AG04450 (cell line): ENCODE data around the gene HDDC2. TPM values are rescaled to one million over a fixed set of nuclear protein-coding genes. Genes with fewer than 3 reads are reported as not detected.

ENCODE experiments used
- CTCF ChIA-PET: fragments of 300-600, 350-600 bp; formaldehyde crosslinking; extraction: SDS; loops from one replicate; lab custom pipeline; 2022; ENCODE audit warnings: antibody characterized with exemption, inconsistent platforms; lab: Charles Lee
- POLR2A ChIA-PET: fragments of 350-600 bp; formaldehyde crosslinking; extraction: SDS; loops from one replicate; lab custom pipeline; 2021; ENCODE audit warnings: antibody characterized with exemption, inconsistent platforms; lab: Yijun Ruan, JAX
- DNase-seq: peaks from one replicate; pipeline ENCODE4 v3.0.0-alpha.2; 2011; ENCODE audit warnings: low read depth, low spot score
- H3K27ac ChIP-seq: one replicate; pipeline ENCODE4 v1.5.1; 2012; ENCODE audit warnings: low read depth, low read length, control low read depth
- H3K27me3 ChIP-seq: one replicate; pipeline ENCODE4 v1.6.0; 2012; ENCODE audit warnings: low read length; ENCODE audit not compliant: control insufficient read depth, insufficient read depth
- H3K4me3 ChIP-seq: 2 replicates; pipeline ENCODE4 v1.5.1; 2011; ENCODE audit warnings: mild to moderate bottlenecking, low read depth, low read length, control low read depth
- H3K9me3 ChIP-seq: 2 replicates; pipeline ENCODE4 v1.5.1; 2012; ENCODE audit warnings: low read length; ENCODE audit not compliant: control insufficient read depth, insufficient read depth
- CTCF ChIP-seq: IDR thresholded peaks from 2 replicates; pipeline ENCODE4 v1.5.1; 2011; ENCODE audit warnings: low read depth, low read length, control low read depth, inconsistent platforms
- polyA plus RNA-seq: library from polyadenylated mRNA; depleted of rRNA; stranded (reverse); fragments of >200 nt; gene quantifications from 2 replicates; pipeline ENCODE4 v1.2.3, GENCODE V29; 2011

HDDC2 gene
- polyA plus RNA-seq, 1 experiment: 116 TPM

- no peak for DNase-seq
Measured at GRCh38 chr6:125246566-125246965, 55.2 kb downstream of the HDDC2 start.

GRCh38 chr6:125245523-125246264 is 56.1 kb downstream of the HDDC2 start:
- ChIA-PET CTCF (no interaction called here), POLR2A (no interaction called here)
- no peak overlapping the region for H3K4me3 ChIP-seq
- no peaks in the 10 kb centered on the region for H3K27me3 ChIP-seq
- no peaks in the 10 kb centered on the region for H3K9me3 ChIP-seq
- no peak for TF ChIP-seq CTCF
- no peak overlapping the region for H3K27ac ChIP-seq
- DNase-seq: no peak

More at GRCh38 chr6:125246566-125246965, 55.2 kb downstream of the HDDC2 start:
- Histone ChIP-seq H3K9me3 (no peaks in the 10 kb centered on the region), H3K27me3 (no peaks in the 10 kb centered on the region), H3K4me3 (no peak overlapping the region), H3K27ac (no peak overlapping the region)
- ChIA-PET CTCF (no interaction called here), POLR2A (no interaction called here)
- no peak for TF ChIP-seq CTCF

- no peak for TF ChIP-seq CTCF
- Histone ChIP-seq H3K27ac (no peak overlapping the region), H3K9me3 (no peaks in the 10 kb centered on the region), H3K27me3 (no peaks in the 10 kb centered on the region), H3K4me3 (no peak overlapping the region)
- ChIA-PET CTCF (no interaction called here), POLR2A (no interaction called here)
- no peak for DNase-seq
Measured at GRCh38 chr6:125245109-125245508, 56.7 kb downstream of the HDDC2 start.

GRCh38 chr6:125237764-125238163 is 64.0 kb downstream of the HDDC2 start:
- no peak overlapping the region for H3K27ac ChIP-seq
- POLR2A ChIA-PET: no interaction called here
- CTCF ChIA-PET: no interaction called here
- DNase-seq: no peak
- no peak overlapping the region for H3K4me3 ChIP-seq
- no peaks in the 10 kb centered on the region for H3K9me3 ChIP-seq
- no peaks in the 10 kb centered on the region for H3K27me3 ChIP-seq
- TF ChIP-seq CTCF: no peak

- TF ChIP-seq CTCF: no peak
- ChIA-PET POLR2A (interaction anchor here (0.6 kb wide), 1 partner anchor 86 kb away, joined by 3 read pairs; no protein-coding TSS in a partner anchor), CTCF (interaction anchor here (1.5 kb wide), 1 partner anchor 45 kb away, joined by 3 read pairs; no protein-coding TSS in a partner anchor)
- H3K27me3 ChIP-seq: no peaks in the 10 kb centered on the region
- DNase-seq: no peak
- no peak overlapping the region for H3K4me3 ChIP-seq
- H3K9me3 ChIP-seq: no peaks in the 10 kb centered on the region
- H3K27ac ChIP-seq: no peak overlapping the region
Measured at GRCh38 chr6:125236536-125237327, 65.0 kb downstream of the HDDC2 start.
